Activated CD4-positive, alpha-beta T cell treated with anti-CD3 and anti-CD28 coated beads, Interleukin-2, Interleukin-4, amounts not matched to agents 100 ng/mL and 50 ng/mL, durations not matched to agents 16 hours and 8 hours (primary cell): ENCODE results near the gene ANKLE2.
A peak's percentile ranks its signal among the peaks of the same experiment; 100 is the strongest.
"Not testable (repeated sequence)": the region's sequence is repeated elsewhere in the genome, so short reads cannot be mapped to it uniquely, and the experiment has no call there.

Experiments
- DNase-seq: peaks from one replicate; pipeline ENCODE4 v3.0.0-alpha.2; 2020; ENCODE audit warnings: low spot score

Gene ANKLE2

DNA sequence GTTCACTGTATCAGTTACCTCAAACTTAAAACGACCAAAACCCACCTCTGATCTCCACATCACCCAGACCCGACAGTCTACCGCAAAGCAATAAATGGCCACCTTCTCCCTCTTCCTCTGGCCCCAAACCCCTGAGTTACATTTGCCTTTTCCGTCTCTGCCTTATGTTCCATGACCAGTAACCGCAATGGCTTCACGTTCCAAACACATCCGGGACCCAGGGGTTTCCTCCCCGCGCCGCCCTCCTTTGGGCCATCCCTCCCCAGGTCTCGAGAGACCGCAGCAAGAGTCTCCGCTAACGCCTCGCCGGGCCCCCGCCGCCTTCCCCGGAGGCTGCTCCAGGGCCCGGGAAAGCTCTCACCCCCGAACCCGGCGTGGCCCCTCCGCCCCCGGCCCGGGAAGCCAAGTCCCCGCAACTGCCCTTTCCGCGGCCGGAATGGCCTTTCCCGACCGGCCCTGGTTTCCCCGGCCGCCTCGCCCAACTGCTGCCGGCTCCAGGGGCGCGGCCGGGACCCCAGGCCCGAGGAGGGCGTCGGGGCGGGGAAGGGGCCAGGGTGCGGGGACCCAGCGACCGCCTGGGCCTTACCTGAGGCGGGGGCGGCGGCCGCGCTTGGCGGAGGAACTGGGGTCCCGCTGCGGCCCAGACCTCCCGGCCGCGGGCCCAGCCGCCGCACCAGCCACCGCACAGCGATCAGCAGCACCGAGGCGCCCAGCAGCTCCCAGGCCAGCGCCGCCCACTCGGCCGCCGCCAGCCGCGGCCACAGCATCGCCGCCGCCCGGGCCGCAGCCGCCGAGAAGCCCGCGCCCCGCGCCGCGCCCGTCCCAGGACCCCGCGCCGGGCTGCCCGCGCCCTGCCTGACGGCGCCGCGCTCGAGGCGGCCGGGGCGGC is at the start of gene ANKLE2:
Gene ANKLE2 (minus strand): TSS at position 801 of the 889 bp plus-strand sequence. CDS start 34 bp downstream, at position 767.
- peak; percentile 65 for DNase-seq

DNA sequence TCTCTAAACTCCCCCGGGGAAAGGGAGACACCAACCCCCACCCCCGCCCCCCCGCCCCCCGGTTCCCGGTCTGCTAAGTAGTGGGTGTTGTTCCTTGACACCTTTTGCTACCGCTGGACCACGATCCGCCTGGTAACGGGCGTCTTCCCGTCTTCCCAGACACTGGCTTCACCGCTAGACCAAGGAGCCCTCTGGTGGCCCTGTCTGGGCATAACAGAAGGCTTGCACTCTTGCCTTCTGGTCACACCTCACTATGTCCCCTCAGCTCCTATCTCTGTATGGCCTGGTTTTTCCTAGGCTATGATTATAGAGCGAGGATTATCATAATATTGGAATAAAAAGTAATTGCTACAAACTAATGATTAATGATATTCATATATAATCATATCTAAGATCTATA is 47.8 kb upstream of the ANKLE2 start:
- not testable (repeated sequence) for DNase-seq

DNA sequence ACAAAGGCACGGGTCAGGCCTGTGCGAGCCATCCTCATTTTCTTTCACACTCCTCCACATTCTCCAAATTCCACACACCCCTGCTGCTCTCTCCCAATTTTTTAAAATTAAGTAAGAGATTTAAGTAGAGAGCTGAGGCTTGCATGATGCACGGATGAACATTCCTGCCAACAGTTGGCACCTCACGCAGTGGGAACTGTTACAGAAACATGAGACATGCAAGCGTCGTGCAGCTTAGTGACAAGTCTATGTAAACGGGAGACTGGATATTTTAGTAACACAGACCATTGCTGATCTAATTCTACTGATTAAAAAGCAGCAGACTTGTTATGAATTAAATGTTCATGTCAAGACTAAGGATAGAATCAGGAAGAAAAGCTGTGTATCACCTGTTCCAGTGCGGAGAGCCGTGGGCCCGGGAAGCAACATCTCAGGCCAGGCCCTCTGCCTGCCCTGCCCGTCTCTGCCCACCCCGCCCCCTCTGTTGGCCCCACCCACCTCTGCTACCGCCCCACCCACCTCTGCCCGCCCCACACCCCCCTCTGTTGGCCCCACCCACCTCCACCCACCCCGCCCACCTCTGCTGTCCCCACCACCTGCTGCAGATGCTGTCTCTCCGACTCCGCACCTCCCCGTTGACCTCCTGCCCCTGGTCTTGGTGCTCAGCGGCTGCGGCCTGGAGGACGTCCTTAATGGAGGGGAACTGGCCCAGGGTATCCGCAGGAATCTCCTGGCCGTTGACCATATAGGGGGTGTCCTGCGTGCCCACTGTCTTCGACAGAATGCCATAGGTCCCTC is 45.9 kb upstream of the ANKLE2 start:
- DNase-seq = no peak

DNA sequence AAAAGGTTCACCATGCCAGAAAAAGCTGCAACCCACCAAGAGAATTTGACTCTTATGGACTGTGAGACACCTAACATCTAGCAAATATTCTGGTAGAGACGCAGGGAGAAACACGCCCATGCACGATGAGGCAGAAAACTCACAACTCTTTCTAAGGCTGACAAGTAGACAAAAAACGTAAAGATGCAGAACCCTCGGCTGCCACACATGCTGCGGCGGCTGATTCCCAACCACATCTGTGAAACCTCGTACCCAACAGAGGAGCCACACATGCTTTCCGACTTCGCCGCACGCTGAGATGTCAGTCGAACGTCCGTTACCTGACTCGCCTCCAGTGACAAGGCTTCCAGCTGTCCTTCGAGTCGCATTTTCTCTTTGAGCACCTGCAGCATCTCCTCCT is 45.2 kb upstream of the ANKLE2 start:
- DNase-seq = no peak

DNA sequence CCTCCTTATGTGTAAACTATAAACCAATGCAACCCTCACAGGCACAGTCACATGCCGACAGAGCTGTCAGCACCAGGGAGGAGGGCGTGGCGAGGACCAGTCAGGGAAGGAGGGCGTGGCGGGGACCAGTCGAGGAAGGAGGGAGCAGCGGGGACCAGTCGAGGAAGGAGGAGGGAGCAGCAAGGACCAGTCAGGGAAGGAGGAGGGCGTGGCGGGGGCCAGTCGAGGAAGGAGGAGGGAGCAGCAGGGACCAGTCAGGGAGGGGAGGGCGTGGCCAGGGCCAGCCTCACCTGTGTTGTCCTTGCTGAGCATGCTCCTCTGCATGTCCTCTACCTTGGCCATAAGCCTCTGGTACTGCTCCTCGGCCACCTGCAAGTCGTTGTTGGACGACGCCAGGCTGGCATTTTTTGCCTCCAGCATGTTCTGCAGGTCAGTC is 42.8 kb upstream of the ANKLE2 start:
- DNase-seq = no peak

DNA sequence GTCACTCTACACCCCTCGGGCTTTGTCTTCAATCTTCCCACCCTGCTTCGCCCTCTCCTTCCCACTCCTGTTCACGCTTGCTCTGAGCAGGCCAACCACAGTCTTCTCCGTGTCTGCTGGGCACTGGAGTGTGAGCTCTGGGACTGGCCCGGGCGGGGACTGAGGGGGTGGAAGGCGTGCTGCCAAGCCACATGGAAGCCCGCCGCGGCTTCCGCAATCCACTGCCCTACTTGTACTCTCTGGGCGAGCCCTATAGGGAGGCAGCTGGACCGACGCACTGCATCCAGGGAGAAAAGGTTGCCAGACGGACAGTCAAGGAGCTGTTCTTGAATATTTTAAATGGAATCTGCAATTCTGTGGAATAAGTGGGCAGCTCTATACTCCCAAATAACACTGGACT is 42.3 kb upstream of the ANKLE2 start:
- no peak for DNase-seq

DNA sequence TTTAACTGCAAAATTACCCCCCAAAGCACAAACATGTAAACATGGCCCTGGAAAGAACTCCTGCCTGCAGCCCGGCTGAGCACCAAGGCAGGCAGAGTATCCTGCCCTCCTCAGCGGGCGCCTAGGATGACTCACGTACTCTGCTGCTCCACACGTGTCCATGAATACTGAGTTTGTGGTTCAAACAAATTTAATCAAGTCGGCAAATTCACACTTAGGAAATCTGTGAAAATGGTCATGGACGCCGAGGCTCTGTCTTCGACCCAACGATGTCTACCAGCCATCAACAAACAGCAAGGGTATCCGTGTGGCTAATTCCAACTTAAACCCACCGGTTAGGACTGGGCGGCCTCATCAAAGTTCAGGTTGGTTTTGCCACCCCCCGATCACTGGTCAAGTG is 41.5 kb upstream of the ANKLE2 start:
- no peak for DNase-seq

DNA sequence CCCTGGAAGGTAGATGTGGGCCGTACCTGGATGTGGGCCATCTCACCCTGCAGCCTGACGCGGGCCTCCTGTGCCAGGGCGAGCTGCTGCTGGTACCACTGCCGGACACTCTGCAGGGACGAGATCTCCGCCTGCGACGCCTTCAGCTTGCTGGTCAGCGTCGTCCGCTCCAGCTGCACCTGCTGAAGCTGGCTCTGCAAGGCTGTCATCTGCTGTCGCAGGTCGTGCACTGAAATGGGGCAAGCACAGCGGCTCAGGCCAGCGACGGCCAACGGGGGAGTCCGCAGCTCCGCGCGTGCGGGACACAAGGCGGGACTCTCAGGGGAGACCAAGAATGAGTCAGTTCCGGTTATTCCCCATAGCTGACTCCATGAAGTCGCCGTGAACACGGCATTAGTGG is 40.1 kb upstream of the ANKLE2 start:
- no peak for DNase-seq

DNA sequence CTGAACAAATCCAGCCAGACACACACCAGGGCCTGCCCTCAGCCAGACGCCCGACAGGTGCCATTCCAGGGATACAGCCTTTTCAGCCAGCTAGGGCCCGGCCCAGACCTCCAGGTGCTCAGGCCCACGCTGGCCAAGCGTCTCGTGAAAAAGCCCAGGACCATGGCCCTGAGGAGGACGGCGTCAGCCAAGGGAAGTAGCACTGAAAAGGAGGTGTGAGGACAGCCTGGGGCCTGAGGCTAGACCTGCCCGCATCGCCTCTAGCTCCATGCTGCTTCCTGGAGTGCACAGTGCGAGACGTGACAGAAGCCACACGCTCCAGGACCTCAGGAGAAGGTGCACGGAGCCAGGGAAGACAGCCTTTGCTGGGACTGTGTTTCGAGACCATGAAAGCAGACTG is 37.2 kb upstream of the ANKLE2 start:
- no peak for DNase-seq

DNA sequence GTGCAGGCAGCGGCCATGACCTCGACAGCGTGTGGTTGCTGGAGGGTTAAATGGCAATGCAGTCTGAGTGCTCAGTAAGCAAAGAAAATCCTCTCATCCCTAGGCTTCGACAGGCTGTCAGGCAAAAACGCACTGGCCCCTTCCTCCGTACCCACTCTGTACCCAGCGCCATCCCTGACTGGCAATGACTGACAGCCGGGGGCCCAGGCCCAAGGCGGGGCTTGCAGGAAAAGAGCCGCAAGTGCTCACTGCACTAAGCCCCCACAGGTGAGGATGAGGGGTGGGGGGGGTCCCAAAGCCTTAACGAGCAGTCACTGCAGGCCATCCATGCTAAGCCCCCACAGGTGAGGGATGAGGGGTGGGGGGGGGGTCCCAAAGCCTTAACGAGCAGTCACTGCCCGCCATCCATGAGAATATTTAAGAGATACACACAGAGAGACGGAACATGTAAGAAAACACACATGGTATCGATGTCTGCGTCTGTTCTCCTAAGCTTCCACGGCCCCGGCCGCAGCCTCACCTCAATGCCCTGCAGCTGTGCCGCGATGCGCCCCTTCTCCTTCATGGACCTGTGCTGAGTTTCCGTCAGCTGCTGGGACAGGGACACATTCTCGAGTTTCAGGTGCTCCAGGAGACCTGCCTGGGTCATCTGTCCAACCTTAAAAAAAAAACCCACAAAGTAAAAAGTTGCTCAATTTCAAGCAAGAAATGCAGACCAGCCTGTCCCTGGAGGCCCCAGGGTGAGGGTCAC is 36.4 kb upstream of the ANKLE2 start:
- no peak for DNase-seq

DNA sequence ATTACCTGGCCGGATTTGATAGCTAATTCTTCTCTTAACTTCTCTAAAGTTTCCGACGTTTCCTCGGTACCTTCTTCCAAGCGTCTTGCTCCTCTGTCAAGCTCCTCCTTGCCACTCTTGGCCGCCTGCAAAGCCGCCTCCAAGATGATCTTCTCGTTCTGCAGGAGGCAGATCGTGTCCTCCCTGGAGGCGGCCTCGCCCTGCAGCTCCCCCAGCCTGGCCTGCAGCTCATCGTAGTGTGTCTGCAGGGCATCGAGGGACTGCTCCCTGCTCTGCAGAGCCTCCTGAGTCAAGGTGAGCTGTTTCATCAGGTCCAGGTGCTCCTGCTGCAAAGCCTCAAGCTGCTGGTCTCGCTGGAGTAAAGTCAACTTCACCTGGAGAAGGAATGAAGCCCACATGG is 34.2 kb upstream of the ANKLE2 start:
- no peak for DNase-seq

DNA sequence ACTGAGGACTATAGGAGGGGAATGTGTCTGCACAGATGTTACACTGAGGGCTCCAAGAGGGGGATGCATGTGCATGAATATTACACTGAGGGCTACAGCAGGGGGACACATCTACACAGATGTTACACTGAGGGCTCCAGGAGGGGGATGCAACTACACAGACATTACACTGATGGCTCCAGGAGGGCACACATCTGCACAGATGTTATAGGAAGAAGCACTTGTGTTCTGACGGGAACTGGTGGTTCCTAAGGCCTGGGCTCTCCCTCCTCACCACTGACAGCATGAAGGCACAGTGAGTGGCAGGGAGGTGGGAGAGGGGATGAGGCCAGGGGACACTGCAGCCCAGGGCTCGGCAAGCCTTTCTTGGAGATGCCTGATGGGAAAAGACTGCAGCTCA is 30.3 kb upstream of the ANKLE2 start:
- DNase-seq = not testable (repeated sequence)

DNA sequence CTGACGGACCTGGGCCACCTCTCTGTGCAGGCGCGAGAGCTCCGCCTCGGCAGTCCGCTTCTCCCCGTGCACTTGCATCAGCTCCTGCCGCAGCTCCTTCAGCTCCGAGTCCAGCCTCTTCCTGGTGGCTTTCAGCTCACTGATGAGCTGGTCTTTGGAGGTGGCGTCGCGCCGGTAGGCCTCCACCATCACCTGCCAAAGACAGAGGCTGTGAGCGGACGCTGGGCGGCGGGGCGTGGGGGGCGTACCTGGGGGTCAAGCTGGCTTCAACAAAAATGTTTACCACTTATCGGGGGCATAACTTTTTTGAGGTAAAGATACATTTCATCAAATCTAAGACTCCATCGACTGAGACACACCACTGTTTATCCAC is 27.5 kb upstream of the ANKLE2 start:
- no peak for DNase-seq

DNA sequence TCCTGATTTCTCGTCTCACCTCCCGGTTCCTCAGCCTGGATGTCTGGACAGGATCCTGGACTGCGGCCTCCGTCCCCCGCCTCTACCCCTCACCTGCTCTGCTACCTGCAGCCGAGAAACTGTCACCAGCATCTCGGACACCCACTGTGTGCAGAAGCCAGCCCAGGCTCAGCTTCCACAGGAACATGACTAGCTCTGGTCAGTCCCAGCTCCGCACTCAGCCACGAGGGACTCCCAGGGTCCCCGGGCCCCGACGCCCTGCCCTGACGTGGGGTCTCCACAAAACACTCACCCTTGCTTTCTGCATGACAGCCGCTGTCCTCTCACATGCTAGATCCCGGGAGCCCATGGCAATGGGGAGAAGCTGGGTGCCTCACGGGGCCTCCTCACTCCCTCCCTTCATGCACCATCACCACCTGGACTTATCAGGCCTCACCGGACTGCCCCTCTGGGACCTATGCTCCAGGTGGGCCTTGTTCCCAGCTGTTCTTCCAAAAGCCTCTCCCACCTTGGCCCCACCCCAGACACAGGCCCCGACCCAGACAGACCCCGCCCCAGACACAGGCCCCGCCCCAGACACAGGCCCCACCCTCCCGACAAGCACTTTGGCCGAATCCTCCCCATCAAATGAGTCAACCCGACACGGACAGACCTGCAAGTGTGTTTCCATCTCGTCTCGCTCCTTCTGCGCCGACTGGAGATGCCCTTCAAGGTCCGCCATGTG is 26.9 kb upstream of the ANKLE2 start:
- no peak for DNase-seq

DNA sequence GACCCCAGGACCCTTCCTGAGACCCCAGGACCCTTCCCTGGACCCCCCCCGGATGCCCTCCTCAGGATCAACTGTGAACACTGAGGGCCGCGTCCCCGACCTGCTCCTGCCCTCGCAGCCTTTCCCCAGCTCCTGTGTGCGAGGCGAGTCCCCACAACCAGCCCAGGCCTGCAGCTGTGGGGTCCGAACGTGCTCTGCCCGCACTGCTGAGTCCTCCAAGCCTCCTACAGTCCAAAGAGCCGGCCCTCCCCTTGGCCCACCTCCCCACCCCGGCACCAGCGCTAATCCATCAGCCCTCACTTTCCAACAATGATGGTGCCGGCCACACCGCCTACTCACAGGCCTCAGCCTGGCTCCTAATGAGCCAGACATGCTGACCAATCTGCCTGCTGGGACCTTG is 26.2 kb upstream of the ANKLE2 start:
- no peak for DNase-seq

DNA sequence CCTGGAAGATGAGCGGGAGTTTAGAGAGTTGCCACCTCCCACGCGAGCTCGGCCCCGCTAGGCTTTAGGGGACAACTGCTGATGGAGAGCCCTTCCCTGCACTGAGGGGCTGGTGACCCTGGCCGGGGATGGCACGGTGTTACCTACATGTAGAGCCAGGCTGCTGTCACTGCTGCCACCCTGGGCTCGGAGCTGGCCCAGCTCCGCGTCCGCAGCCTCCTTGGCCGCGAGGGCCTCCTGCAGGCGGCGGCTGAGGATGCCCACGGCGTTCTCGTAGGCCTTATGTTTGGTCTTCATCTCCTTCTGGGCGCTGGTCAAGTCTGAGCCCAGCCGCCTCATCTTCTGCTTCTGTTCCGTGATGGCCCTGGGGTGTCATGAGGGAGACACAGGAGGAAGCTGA is 24.6 kb upstream of the ANKLE2 start:
- no peak for DNase-seq

DNA sequence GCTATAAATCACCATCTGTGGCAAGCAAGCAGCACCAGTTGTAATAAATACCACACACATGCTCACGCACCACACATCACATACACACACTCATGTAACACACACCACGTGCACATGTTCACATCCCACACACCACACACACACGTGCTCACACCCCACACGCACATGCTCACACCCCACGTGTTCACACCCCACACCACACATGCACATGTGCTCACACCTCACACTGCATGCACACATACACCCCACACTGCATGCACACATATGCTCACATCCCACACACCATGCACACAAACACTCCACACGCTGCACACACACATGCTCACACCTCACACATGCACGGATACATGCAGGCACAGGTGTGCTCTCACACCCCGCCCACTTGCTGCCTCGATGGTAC is 22.9 kb upstream of the ANKLE2 start:
- DNase-seq = no peak

DNA sequence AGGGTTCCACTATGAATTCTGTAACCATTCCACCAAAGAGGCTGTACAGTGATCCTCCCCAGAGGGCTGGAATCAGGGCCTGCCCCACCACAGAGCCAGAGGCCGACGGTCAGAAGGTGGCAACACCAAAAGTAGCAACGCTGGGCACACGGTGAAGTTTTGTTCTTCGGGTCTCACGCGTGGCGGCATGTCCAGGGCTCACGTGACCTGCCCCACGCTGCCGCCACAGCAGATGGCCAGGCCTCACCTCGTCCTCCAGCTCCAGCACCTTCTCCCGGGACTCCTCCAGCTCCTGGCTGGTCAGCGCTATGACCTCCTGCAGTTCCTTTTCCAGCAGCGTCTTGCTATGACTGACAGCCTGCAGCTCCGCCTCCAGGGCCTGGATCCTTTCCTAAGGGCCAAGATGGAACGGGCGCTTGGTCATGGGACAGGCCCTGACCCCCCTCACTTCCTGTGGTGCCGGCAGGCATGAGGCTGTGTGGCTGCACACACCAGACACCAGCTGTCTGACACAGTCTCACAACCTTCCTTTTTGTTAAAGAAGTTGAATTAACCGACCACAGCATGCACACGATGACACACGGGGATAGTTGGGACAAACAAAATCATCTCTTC is 22.4 kb upstream of the ANKLE2 start:
- no peak for DNase-seq

DNA sequence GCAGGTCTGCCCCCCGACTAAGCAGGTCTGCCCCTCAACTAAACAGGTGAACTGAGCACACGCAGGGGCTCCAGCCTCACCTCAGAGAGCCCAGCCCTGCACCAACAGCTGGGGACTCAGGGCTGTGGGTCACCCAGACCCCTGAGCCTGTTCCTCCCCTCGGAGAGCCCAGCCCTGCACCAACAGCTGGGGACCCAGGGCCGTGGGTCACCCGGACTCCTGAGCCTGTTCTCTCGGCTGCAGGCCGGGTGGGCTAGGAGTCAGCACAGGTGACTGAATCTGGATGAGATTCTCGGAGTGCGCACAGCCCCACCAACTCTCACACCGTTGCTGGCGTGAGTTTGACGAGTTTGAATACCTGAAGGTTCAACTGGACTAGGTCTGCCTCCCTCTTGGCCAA is 20.3 kb upstream of the ANKLE2 start:
- no peak for DNase-seq

DNA sequence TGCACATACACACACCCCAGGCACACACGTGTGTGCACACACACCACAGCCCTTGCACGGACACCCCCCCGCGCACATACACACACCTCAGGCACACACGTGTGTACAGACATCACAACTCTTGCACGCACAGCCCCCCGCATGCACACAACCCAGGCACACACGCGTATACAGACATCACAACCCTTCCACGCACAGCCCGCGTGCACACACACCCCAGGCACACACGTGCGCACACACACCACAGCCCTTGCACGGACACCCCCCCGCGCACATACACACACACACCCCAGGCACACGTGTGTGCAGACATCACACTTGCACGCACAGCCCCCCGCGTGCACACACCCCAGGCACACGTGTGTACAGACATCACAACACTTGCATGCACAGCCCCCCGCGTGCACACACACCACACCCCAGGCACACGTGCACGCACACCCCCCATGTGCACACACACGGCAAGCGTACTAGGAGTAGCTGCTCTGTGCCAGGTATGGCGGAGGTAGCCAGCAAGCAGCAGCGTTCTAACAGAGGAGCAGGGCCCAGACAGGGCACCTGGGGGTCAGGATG is 18.2 kb upstream of the ANKLE2 start:
- DNase-seq = no peak

DNA sequence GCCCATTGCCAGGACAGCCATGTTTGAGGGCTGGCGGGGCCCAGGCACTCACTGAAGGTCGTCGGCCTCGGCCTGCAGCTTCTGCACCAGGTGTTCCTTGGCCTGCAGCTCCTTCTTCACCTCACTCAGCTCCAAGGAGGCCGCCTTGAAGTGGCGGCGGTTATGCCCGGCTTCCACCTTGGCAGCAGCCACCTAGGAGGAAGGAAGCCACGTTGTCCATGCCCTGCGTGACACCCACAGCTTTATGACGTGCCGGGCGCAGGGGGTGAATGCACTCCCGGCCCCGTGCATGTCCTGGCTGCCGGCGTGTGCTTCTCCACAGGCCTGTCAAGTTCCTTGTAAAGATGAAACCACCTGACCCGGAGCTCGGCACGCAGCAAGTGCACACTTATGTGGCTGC is 16.0 kb upstream of the ANKLE2 start:
- DNase-seq = no peak
